GM19023 (cell line): ENCODE data around the gene CAPN7.

Experiments used
- ATAC-seq: cut with Tn5 transposase; IDR thresholded peaks from one replicate; pipeline ENCODE4 v1.9.1; 2021; ENCODE audit warnings: mild to moderate bottlenecking, moderate library complexity; ENCODE audit not compliant: unreplicated experiment

CAPN7 gene

DNA sequence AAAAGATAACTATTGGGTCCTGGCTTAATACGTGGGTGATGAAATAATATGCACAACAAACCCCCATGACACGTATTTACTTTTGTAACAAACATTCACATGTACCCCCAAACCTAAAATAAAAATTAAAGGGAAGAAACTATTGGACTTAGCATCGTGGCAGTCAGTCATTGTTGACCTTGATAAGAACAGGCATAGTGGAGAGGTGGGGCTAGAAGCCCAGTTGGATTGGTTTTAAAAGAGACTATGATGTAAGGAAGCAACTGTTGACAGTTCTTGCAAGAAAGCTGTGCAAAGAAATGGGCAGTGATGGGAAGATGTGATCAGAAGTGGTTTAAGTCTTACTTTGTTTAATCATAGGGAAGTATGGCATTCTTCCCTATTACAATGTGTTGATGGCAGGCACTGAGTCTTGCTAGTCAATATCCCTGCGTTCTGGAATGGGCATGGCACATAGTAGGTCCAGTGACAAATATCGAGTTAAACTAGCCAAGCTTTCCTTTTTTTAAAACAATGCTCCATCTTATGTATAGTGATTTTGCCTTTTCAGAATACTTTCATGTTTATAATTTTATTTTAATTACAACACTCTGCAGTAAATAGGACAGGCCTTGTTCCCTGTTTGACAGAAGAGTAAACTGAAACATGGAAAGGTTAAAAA, 37.9 kb downstream of the CAPN7 start:
- no peak for ATAC-seq

DNA sequence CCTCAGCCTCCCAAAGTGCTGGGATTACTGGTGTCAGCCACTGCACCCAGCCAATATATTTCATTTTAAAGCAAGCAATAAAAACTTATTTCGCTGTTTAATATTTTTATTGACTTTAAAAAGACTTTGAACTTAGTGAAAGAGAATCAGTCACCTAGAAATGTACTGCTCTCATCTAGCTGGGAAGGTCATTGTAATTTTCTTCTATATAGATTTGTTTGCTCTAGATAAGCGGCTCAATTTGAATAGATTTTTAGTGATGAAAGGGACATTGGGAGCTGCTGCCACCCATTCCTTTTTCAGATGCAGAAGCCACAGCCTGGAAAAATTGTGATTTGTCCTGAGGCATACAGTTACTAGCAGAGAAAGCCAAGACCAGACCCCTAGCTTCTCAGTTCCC, 40.1 kb downstream of the CAPN7 start:
- no peak for ATAC-seq

DNA sequence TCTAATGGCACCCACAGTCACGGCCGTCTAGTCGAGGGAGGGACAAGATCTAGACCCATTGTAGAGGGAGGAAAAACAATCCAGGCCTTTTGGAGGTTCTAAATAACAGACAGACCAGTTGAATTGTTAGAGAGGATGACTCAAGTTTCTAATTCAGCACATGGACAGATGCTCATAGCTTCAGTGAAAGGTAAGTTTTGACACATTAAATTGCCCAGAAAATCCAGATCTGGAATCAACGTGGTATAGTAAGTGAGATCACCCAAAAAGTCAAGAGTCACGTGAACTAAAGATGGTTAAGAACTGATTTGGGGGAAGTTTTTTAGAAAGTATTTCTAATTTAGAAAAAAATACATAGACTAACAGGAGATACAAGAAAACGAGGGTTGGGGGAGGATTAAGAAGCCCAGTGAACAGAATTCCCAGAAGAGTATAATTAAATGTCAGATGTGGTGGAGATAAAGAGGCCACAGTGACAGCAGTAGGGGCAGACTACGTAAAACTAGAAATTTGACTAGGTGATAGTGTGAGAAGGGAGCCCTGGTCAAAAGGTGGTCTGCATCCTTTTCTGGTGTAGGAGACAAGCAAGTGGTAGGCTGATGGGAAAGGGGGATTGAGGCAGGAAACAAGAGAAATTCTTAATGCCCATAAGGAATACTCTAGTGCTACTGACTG, 47.1 kb downstream of the CAPN7 start:
- ATAC-seq, result no peak

DNA sequence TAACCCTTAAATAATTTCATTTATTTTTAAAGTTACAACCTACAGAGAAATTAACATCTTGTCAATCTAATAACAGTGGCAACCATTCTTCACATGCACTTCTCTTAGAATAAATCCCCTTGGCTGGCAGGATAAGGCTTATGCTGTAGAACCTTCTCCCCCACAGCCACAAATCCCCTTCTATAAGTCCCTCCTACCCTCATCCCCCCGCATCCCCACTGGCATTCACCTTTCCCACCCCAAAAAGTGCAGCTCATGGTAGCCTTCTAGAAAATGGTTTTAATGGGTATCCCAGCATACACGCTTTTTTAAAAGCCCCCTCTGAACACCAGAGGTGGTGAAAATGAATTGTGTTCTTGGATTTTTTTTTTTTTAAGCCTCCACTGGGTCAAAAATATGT, 49.2 kb downstream of the CAPN7 start:
- ATAC-seq, result no peak

DNA sequence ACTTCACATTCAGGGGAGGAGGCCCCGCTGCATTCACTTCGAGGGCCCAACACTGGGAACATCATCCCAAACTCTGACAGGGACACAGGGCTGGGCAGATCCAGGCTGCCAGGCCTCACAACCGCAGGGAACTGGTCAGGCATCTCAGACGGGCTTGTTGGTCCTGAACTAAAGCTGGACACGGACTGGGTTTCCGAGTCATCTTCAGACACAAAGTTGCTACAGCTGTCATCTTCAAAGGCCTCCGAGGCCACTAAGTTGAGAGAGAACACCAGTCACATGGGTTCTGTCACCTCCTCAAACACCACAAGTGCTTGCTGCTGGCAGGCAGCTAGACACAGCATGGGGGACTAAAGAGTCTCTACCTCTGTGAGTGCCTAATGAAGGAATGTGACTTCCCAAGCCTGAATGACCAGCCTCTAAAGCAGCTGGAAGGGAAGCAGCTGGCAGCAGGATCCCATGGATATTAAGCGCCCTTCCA, 50.9 kb downstream of the CAPN7 start:
- no peak for ATAC-seq

DNA sequence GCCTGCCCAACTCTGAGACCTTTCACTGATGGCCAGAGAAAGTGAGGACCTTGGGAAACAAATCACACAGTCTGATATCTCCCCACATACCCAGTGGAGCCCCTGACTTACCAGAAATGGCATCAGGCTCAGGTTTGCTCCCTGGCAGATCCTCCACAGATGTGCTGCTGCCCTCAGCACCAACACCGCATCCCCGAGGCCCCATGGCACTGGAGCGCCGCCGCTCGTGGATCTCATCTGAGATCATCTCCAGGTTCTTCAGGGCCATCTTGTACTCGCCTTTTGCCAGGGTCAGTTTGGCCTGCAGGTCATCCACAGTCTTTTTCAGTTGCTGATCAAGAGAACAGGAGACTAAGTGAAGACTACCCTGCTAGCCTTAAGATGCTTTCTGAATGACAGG, 52.7 kb downstream of the CAPN7 start:
- no peak for ATAC-seq

DNA sequence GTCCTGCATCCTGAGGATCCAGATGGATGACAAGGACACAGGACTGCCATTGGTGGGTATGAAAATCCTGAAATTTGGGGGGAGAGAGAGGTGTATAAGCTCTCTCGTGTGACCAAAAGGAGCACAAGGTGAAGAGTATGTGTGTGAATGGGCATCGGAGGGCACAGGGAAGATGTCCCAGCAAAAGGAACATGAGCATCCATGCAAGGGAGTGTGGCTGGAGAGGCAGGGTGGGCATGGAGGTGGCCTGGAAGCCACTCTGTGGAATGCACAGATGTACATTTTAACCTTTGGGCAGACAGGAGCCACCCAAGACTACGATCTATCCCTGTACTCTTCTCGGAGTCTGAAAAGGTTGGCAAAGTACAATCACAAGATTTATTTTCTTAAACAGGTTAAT, 54.5 kb downstream of the CAPN7 start:
- no peak for ATAC-seq

DNA sequence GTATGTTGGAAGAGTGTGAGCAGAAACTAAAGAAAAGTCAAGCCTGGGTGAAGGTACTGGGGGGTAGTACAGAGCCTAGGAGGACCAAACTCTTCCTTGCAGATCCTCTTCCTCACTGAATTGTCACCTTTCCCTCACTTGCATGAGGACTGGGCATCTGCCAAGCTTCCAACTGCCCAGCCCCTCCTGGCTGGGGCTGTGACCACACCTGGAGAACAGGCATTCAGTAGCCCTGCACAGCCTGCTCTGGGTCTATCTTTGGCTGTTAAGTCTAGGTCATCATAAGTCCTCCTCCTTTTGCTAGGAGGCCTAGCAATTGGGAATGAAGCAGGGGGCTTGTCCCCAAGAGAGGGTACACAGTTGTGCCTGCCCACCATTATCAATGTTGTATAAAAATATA, 55.2 kb downstream of the CAPN7 start:
- no peak for ATAC-seq

DNA sequence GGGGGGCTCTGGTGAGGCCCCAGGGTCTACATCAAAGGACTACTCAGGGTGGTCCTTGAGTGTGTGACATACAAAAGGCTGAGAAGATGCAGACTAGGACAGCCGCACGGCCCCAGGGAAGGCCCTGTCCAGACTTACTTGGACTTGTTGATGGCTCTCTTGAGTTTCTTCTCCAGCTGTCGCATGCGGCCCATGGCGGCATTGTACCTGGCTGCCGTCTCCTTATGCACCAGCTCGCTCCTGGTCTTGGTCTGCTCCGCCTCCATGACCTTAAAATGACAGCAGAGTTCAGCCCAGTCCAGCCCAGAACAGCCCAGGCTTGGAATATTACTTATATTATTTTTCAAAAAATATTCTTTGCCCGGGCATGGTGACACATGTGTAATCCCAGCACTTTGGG, 56.0 kb downstream of the CAPN7 start:
- no peak for ATAC-seq

DNA sequence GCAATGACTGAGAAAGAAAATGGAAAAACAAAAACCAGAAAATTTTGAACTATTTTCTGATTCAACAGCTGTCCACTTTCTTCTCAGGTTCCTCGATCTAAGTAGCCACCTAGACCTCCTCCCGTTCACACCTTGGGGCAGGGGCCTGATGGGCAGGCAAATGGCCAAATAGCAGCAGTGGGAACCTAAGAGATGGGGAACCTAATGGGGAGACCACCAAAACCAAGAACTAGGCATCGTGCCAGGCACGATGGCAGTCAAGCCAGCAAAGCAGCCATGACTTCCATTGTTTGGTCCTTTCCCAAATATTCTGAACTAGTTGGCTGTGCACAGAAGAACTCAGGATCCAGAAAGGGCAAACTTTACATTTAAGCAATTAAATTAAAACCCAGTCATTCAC, 57.1 kb downstream of the CAPN7 start:
- no peak for ATAC-seq

DNA sequence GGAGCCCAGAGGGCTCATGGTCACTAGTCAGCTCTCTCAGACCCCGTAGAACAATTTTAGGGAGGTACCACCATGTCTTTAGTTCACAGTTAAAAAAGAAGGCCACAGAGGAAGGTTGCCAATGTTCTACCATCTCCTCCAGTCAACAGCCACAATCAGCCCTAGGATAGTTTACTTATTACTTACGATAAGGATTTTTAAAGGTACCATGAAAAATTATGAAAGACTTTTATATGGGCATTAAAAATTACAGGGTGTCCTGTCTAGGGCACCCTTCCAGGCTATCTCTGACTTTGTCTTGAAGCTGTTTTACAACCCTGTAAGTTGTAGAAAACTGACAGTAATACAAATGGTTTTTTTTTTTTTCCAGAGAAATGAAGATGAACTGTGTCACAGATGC, 57.9 kb downstream of the CAPN7 start:
- ATAC-seq, result no peak

DNA sequence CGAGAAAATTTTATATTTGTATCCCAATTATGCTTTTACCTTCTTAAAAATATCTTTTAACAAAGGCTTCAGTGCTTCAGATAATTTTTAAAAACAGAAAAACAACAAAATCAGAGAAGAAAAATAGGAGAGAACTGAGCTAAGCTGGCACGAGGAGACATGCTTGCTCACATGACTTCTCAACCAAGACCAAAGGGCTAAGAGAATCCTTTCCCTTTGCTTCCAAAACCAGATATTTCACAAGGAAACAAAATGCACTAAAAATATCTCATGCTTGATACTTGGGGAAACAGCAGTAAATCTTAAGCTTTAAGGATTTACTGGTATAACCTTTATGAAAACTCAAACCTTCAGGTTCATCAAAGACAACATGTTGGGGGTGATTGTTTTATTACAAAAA, 58.4 kb downstream of the CAPN7 start:
- ATAC-seq, result no peak

DNA sequence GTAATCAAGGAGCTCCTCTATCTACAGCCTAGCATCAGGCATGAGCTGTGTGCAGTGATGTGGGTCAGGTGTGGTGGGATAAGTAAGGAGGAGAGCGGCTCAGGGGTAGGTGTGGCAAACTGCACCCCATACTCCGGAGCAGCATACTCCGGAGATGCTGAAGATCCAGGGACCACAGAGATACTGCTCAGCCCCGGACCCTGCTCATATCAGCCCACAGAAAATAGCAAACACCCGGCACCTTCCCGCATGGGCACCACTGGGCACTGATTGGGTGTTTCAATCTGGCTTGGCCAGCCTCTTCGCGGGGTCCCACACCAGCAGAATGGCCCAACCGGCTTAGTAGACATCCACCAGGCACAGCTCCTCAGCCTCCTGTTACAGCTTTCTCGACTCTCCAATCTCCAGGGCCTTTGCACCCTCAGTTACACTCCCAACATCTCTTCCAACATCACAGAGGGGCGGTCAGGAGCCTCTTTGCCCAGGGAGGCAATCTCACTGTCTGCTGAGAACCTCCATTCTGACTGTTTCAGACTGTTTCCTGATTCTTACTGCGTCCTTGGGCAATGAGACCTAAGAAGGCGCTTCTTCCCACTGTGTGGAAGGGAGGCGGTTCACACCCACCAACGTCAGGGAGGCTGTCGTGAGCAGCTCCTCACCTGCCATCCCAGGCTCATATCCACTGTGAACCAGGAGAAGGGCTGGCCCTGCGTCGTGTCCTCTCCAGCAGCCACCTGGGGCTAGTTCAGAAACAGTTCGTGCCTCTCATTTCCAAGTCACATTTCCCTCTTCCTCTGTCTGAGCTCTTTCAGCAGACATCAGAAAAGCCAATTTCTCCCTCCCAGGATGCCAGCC, 59.8 kb downstream of the CAPN7 start:
- no peak for ATAC-seq

DNA sequence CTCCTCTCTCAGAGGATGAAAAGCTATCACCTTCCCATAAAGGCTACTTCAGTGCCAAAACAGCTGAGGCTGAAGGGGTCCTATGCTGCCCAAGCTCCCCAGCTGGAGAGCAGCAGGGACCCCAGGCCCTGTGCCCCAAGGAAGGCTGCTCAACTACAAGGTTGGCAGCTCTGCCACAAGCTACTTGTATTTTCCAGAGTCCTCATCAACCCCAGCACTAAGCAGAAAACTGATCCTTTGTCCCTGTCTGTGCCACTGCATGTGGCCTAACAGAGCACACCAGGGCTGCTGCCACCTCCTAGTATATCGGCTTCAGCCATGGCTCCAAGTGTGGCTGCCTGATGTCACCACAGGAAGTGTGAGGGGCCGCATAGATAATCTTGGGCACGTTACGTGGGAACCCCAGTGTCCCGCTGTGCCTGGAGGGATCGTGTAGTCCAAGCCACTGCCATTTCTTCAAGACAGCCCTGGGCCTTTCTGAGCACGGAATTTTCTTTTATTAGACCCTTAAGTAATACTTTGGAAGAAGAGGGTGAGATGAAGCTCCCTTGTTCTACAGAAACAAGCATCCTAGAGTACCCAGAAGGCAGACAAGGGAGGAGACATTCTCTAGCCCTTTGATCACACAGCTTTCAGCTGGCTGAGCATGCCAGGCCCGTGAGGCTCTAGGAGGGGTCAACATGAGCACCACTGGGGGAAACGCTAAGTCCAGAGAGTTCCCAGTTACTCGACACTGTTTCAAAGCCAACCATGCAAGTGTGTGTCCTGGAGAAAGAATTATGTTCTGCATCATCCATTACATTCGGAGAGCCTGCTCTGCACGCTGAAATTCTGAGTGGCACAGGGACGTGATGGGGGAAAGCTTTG, 60.7 kb downstream of the CAPN7 start:
- ATAC-seq, result no peak

DNA sequence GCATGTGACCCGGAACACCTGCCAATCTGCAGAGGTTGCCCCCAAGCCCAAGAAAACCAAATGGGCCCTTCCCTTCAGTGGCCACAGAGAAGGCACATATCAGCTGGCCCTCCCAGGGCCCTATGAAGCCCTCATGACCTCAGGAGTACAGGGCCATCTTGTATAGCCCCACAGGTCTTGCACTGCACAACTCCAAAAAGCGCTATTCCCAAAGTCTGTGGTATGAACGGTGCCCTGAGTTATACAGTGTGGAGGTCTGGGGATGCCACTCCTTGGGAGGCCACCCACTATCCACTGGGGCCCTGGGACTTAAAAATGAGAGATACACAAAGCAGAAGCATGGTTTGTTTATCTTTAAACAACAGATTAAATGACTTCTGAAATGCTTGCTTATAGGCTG, 61.5 kb downstream of the CAPN7 start:
- no peak for ATAC-seq

DNA sequence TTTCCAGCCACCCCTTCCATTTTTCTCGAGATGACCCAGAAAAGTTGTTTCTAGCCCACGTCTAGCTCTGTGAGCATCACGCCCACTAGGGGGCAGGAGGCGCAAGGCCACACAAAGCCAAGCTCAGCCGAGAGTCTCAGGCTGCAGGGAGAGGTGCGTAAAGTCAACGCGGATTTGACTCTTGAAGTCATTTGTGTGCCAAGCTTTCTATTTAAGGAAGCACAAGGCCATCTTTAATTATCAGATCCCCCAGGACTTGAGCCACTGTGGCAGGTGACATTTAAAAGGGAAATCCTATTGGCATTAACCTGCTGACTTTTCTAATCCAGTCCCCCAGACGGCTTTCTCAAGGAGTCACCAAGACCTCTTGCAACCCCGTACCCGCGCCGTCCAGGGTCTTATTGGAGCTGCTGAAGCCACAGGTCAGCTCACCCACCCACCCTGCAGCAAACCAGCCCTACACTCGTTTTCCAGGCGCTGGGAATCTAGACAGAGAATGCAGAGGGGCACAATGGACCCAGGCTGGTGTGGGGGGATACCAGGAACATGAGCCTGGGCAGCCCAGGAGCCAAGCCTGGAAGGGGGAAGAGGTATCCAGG, 62.1 kb downstream of the CAPN7 start:
- ATAC-seq, result peak; percentile 41

DNA sequence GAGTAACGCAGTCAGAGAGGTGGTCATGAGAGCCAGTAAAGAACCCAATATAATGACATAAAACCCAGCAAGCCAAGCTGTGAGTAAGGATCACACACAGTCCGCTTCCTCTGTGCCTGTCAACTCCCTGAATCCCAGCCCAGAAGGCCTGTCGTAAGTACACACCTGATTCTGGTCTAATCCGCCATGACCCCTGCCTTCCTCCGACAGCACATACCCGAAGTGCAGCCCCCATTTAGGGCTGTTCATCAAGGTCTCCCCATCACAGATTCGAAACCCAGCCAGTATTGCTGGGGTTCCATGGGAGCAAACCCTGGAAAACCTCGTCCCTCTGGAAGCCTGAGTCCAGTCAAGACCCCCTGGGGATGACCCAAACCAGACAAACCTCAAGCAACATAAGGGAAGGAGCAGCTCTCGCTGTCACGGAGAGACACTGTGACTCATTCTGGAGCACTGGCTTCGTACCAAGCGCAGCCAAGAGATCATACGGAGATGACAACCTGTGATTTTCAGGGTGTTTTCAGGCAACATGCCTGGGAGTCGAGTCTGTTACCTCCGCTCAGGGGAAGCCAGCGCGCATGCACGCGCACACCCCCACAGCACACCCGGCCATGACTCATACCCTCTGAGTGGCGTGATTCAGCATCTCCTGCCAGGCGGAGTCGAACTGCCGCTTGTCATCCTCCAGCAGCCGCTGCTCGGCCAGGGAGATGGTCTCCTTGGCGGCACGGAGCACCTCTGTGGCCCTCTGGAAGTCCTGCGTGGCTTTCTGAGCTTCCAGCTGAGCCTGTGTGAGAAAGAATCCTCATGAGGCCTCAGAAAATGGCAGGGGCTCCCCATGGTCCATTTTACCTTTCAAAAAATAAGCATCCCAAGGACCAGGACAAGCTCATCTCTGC, 63.3 kb downstream of the CAPN7 start:
- ATAC-seq, result peak; percentile 59

DNA sequence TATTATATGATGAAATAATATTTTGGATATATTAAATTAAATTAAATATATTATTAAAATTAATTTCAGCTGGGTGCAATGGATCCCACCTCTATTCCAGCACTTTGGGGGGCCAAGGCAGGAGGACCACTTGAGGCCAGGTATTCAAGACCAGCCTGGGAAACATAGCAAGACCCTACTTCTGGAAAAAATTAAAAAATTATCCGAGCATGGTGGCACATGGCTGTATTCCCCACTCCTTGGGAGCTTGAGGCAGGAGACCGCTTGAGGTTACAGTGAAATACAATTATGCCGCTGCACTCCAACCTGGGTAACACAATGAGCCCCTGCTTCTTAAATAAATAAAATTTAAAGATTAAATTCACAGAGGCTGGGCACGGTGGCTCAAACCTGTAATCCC, 65.0 kb downstream of the CAPN7 start:
- ATAC-seq, result no peak

DNA sequence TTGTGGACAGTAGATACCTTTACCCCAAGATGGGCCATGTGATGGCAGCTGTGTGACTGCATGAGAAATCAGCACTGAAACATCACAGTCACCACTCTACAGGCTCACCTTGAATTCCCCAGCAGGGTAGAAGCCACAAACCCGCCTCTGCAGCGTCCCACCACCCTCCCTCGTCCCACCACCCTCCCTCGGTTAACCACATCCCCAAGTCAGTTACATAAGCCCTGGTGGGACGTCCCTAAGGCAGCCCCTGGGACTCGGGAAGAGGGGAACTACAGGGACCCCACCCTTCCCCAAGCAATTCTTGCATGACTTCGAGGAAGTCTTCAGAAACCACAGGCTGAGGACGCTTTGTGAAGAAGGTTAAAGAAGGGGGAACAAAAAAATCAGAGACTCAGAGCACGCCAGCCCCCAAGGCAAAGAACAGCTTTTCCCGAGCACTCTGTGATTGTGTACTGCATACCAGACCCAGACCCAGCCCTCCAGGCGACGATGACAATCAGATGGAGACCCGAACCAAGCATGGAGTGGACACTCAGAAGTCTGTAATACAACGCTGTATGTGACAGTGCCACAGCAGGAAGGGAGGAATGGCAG, 65.8 kb downstream of the CAPN7 start:
- ATAC-seq, result peak; percentile 62
